Cardiac muscle cell (in vitro differentiated cells and primary cell): Measurements from ENCODE around the gene MED16. TPM values are rescaled to one million over a fixed set of nuclear protein-coding genes. Genes with fewer than 3 reads are reported as not detected.

Experiments used
- DNase-seq, 2 donors: peaks; one replicate each; pipeline versions ENCODE4 v3.0.0 to v3.0.0-alpha.2; 2010 to 2017; ENCODE audit warnings: low read depth in 1 of 2, low spot score in 1 of 2
- H3K27ac ChIP-seq: fragments of 200-600 bp; sonication (generic); 2 replicates; pipeline ENCODE4 v1.5.1; 2016
- H3K27me3 ChIP-seq: fragments of 200-600 bp; sonication (generic); 2 replicates; pipeline ENCODE4 v1.6.0; 2016; ENCODE audit warnings: control low read depth
- H3K36me3 ChIP-seq: fragments of 200-600 bp; sonication (generic); 2 replicates; pipeline ENCODE4 v1.5.1; 2016; ENCODE audit warnings: control low read depth
- H3K4me1 ChIP-seq: fragments of 200-600 bp; sonication (generic); 2 replicates; pipeline ENCODE4 v1.8.1; 2017; ENCODE audit warnings: low read depth, mild to moderate bottlenecking, mixed run types
- H3K4me3 ChIP-seq: fragments of 200-600 bp; sonication (generic); 2 replicates; pipeline ENCODE4 v1.5.1; 2016; ENCODE audit warnings: mild to moderate bottlenecking
- H3K9me3 ChIP-seq: fragments of 200-600 bp; sonication (generic); 2 replicates; pipeline ENCODE4 v1.5.1; 2017; ENCODE audit warnings: low read depth, mild to moderate bottlenecking, control low read depth
- CTCF ChIP-seq: IDR thresholded peaks from 2 replicates; pipeline ENCODE4 v1.5.1; 2012; ENCODE audit warnings: low read depth, mild to moderate bottlenecking, low read length
- polyA plus RNA-seq: library from polyadenylated mRNA; unstranded; fragments of >200 nt; fragmentation: Nextera tagmentation; extraction: Ambion mirVana; gene quantifications from 2 replicates; pipeline ENCODE4 v1.2.1, GENCODE V29; 2016
- total RNA-seq: library from RNA; depleted of rRNA; stranded (reverse); fragments of >200 nt; gene quantifications from 2 replicates; pipeline ENCODE4 v1.2.3, GENCODE V29; 2016

MED16 gene
- total and polyA plus RNA-seq, 2 experiments from 2014 or later, result 67.2 to 104 TPM

- H3K27ac ChIP-seq, result no peak overlapping the region
- H3K36me3 ChIP-seq, result no peaks in the 10 kb centered on the region
- DNase-seq, result no peak
- H3K9me3 ChIP-seq, result no peaks in the 10 kb centered on the region
- no peaks in the 10 kb centered on the region for H3K27me3 ChIP-seq
- no peaks in the 10 kb centered on the region for H3K4me1 ChIP-seq
- TF ChIP-seq CTCF, result no peak
- H3K4me3 ChIP-seq, result no peak overlapping the region
Measured at GRCh38 chr19:889662-890295, 3.2 kb downstream of the MED16 start.

DNA sequence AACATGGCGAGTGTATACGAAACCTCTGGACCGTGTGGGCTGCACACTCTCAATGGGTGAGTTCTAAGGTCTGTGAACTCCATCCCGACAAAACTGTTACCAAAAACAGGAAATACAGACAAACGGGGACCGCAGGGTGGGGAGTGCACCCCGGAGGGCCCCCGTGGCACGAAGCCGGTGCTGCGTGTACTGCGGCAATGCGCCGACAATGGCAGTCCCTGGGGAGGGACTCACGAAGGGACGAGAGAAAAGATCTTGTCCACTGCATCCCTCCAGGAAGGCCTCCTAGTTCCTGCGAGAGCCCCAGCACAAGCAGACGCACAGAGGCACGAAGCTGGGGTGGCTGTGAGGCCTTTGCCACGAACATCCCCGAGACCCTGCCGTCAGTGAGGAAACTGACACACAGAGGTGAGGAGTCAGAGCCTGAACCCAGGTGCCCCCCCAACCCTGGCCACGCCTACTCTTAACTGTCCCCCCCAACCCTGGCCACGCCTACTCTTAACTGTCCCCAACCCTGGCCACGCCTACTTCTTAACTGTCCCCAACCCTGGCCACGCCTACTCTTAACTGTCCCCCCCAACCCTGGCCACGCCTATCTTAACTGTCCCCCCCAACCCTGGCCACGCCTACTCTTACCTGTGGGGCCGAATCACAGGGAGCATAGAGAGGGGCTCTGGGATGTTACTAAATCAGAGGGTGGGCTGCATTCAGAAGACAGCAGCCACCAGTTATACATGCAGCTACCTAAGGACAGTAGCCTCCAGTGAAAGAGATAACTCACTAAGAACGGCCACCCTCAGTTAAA is 4.2 kb downstream of the MED16 start:
- Histone ChIP-seq H3K9me3 (no peaks in the 10 kb centered on the region), H3K27me3 (no peaks in the 10 kb centered on the region), H3K27ac (no peak overlapping the region), H3K4me1 (no peaks in the 10 kb centered on the region), H3K4me3 (no peak overlapping the region), H3K36me3 (no peaks in the 10 kb centered on the region)
- no peak for DNase-seq
- TF ChIP-seq CTCF, result no peak

DNA sequence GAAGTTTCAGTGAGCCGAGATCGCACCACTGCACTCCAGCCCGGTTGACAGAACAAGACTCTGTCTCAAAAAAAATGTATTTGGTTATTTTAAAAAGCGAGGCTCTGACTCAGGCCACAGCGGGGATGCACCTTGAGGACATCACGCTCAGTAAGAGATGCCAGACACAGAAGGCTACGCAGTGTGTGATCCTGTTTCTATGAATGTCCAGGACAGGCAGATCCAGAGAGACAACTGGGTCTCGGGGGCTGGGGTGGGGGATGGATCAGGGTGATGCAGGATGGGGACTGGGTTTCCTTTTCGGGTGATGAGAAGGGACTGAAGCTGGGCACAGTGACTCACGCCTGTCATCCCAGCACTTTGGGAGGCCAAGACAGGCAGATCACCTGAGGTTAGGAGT is 5.4 kb downstream of the MED16 start:
- H3K4me1 ChIP-seq, result no peaks in the 10 kb centered on the region
- H3K27me3 ChIP-seq, result no peaks in the 10 kb centered on the region
- no peak for DNase-seq
- H3K27ac ChIP-seq, result no peak overlapping the region
- no peak overlapping the region for H3K4me3 ChIP-seq
- no peaks in the 10 kb centered on the region for H3K36me3 ChIP-seq
- no peak for TF ChIP-seq CTCF
- no peaks in the 10 kb centered on the region for H3K9me3 ChIP-seq

DNA sequence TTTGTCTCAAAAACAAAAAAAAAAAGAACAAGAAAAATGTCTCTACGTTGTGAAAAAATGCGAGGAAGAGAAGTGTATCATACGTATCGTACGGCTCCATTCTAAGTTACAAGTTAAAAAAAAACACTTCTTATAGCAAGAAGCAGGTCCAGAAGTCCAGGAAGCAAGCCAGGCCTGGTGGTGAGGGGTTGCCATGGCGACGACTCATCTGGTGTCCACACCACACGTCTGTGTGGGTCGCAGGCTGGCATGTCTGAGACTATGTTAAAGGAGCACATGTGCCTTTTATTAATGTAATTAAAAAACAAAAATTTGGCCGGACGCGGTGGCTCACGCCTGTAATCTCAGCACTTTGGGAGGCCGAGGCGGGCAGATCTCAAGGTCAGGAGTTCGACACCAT is 5.9 kb downstream of the MED16 start:
- Histone ChIP-seq H3K4me1 (no peaks in the 10 kb centered on the region), H3K9me3 (no peaks in the 10 kb centered on the region), H3K4me3 (no peak overlapping the region), H3K27ac (no peak overlapping the region), H3K27me3 (no peaks in the 10 kb centered on the region), H3K36me3 (no peaks in the 10 kb centered on the region)
- DNase-seq, result peak; percentile 30 to 58
- TF ChIP-seq CTCF, result no peak

GRCh38 chr19:885536-886224 is 7.3 kb downstream of the MED16 start:
- no peaks in the 10 kb centered on the region for H3K9me3 ChIP-seq

More at GRCh38 chr19:885536-886224, 7.3 kb downstream of the MED16 start:
- TF ChIP-seq CTCF, result no peak
- Histone ChIP-seq H3K4me1 (no peaks in the 10 kb centered on the region), H3K27me3 (no peaks in the 10 kb centered on the region), H3K27ac (no peak overlapping the region), H3K36me3 (peaks cover 9% of the 10 kb centered on the region), H3K4me3 (no peak overlapping the region)
- no peak for DNase-seq
